Motor neuron (in vitro differentiated cells): ENCODE data around the gene MPND. TPM values are rescaled to one million over a fixed set of nuclear protein-coding genes. Genes with fewer than 3 reads are reported as not detected.

Source experiments
- ATAC-seq, 8 experiments: fragments of 200-7000 bp; cut with Tn5 transposase; replicated peaks in 6 of 8; 2 replicates each; pipeline ENCODE4 v1.8.0; 2021; ENCODE audit warnings: mild to moderate bottlenecking in 8 of 8, moderate library complexity in 8 of 8
- H3K27ac ChIP-seq, 2 donors: fragments of 250-450 bp; sonication (Bioruptor Pico); 2 replicates each; pipeline ENCODE4 v1.9.0; 2021; ENCODE audit warnings: antibody characterized with exemption in 2 of 2, mild to moderate bottlenecking in 2 of 2, moderate library complexity in 1 of 2
- H3K4me1 ChIP-seq, 2 donors: fragments of 250-450 bp; sonication (Bioruptor Pico); replicated peaks in 1 of 2; 2 replicates each; pipeline ENCODE4 v1.6.1; 2021; ENCODE audit warnings: antibody characterized with exemption in 2 of 2, mild to moderate bottlenecking in 2 of 2, moderate library complexity in 1 of 2
- H3K4me3 ChIP-seq, 5 donors: fragments of 250-450 bp; sonication (Bioruptor Pico); 2 replicates each; pipeline ENCODE4 v1.9.0; 2021; ENCODE audit warnings: antibody characterized with exemption in 5 of 5, mild to moderate bottlenecking in 5 of 5, moderate library complexity in 4 of 5
- WGBS, 10 experiments: fragments of 450-650 bp; shearing (Covaris generic); methylation state at CpG; one replicate each; pipeline ENCODE4 v1.0.0; 2022; 5-methylcytosine and 5-hydroxymethylcytosine counted together
- in situ Hi-C, 9 experiments: fragments of 400-800 bp; cut with MboI; loops; one replicate each; pipeline ENCODE4 v1.15.0; 2021; ENCODE audit warnings: low sequenced_read_pairs in 9 of 9, low pct_unique_long_range_greater_than_20kb in 2 of 9; ENCODE audit not compliant: unreplicated experiment in 9 of 9
- total RNA-seq, 8 experiments: library from RNA; unstranded; fragments of 300-600 nt; gene quantifications; 2 replicates each; pipeline versions ENCODE4 v1.2.3 to v1.2.4, GENCODE V29; 2022

Gene MPND
- total RNA-seq, 8 experiments from 2014 or later = 4.1 to 20.0 (median 13.2) TPM

DNA sequence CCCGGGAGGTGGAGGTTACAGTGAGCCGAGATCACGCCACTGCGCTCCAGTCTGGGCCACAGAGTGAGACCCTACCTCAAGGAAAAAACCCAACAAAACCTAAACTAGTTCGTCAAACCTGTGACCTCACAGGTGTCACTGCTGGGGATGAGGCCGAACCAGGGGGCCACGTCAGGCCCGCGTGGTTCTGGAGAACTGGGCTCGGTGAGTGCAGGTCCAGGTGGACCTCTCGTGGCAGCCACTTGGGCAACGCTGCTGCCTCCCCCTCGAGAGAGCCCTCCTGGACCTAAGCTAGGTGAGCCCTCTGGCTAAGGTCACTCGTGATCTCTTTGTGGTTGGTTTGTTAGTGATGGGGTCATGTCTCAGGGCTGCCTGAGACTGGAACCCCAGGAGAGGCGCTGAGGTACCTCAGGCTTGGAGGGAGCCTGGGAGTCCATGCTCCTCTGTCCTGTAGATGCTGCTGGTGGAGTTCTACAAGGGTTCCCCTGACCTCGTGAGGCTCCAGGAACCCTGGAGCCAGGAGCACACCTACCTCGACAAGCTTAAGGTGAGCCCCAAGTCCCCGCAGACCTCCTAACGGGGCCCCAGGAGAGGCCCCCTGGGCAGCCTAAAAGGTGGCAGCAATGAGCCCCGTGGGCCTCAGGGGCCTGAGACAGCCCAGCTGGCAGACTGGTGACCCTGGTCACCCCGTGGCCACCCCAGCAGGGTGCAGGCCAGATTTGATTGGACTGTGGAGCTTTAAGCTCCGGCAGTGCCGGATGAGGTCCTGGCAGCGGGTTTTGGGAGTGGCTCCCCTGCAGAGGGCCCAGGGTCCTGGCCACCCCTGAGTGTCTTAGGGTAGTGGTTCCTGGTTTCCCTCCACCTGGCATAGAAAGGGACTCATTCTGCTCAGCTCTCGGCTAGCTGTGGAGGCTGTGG, 15.6 kb downstream of the MPND start:
- no peak overlapping the region for H3K27ac ChIP-seq
- in situ Hi-C loops = no loop called here
- no peaks in the 10 kb centered on the region for H3K4me1 ChIP-seq
- H3K4me3 ChIP-seq = no peak overlapping the region
- peak in 1 of 8 experiments; percentile 3 for ATAC-seq
- WGBS, 10 experiments = 67 to 100% (median 92%) methylated on average over 1 to 6 of the region's 25 CpGs; no CpG with 5 or more reads in 4 of the 10 experiments

DNA sequence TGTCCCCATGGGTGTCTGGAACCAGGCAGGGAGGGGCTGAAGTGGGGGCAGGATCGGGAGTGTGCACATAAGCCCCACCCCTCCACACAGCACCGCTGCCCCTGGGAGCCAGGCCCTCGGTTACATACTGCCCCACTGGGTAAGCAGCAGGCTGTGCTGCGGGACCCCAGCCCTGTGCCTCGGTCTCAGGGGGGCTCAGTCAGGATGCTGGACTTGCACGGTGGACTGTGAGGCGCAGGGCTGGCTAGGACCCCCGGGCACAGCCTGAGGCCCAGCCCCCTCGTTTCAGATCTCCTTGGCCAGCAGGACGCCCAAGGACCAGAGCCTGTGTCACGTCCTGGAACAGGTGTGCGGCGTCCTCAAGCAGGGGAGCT, 16.3 kb downstream of the MPND start:
- H3K4me3 ChIP-seq = no peak overlapping the region
- 100% methylated on average over 1 to 3 of the region's 13 CpGs; no CpG with 5 or more reads in 7 of the 10 experiments for WGBS, 10 experiments
- in situ Hi-C loops = no loop called here
- no peak overlapping the region for H3K27ac ChIP-seq
- ATAC-seq = peak; percentile 2 to 21 (median 10)
- H3K4me1 ChIP-seq = no peaks in the 10 kb centered on the region

DNA sequence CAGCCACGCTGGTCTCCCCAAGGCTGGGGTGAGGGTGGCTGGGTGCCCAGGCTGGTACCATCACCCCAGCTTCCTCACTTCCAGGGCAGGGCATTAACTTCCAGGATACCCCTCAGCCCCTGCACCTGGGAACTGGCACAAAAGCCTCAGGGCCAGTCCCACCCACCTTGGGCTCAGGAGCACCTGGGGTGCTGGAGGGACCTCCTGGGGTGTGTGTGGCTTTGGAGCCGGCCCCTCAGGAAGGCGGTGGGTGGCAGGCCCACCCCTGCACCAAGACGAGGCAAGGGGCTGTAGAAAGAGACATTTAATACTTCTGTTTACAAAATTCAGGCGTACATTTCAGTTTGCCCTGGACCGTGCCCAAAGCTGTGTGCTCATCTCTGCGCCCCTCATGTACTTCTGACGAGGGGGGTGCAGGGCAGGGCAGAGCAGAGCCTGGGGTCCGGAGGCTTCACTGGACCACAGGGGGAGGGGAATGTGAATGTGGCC, 16.8 kb downstream of the MPND start:
- in situ Hi-C loops = no loop called here
- Histone ChIP-seq H3K27ac (no peak overlapping the region), H3K4me1 (no peaks in the 10 kb centered on the region), H3K4me3 (no peak overlapping the region)
- 70 to 100% (median 98%) methylated on average over 1 to 4 of the region's 9 CpGs; no CpG with 5 or more reads in 4 of the 10 experiments for WGBS, 10 experiments
- ATAC-seq = peak in 2 of 8 experiments; percentile 1 to 2

DNA sequence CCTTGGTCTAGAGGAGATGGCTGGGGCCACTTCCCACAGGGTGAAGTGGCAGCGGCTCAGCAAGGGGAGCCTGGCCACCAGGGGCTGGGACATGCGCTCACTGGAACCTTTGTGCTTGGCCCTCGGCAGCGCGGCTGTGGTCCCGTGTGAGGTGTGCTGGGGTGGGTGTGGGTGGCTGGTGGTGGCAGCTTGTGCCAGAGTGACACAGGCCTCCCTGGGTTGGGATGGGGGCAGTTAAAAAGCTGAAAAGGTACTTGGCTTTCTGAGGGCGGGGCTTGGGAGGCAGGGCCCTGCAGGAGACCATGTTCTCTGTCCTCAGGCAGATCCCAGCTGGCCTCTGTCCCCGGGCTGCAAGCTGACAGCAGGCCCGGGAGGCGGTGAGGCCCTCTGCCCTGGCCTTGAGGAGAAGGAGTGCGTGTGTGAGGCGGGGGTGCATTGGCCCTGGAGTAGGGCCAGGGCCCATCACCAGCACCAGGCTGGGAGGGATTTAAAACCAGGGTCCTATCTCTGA, 17.3 kb downstream of the MPND start:
- in situ Hi-C loops = no loop called here
- 40 to 74% methylated on average over 1 to 6 of the region's 12 CpGs; no CpG with 5 or more reads in 8 of the 10 experiments for WGBS, 10 experiments
- no peaks in the 10 kb centered on the region for H3K4me1 ChIP-seq
- no peak overlapping the region for H3K4me3 ChIP-seq
- peak overlapping the region; percentile 21 to 43 for H3K27ac ChIP-seq
- peak in 5 of 8 experiments; percentile 9 to 19 (median 16) for ATAC-seq

DNA sequence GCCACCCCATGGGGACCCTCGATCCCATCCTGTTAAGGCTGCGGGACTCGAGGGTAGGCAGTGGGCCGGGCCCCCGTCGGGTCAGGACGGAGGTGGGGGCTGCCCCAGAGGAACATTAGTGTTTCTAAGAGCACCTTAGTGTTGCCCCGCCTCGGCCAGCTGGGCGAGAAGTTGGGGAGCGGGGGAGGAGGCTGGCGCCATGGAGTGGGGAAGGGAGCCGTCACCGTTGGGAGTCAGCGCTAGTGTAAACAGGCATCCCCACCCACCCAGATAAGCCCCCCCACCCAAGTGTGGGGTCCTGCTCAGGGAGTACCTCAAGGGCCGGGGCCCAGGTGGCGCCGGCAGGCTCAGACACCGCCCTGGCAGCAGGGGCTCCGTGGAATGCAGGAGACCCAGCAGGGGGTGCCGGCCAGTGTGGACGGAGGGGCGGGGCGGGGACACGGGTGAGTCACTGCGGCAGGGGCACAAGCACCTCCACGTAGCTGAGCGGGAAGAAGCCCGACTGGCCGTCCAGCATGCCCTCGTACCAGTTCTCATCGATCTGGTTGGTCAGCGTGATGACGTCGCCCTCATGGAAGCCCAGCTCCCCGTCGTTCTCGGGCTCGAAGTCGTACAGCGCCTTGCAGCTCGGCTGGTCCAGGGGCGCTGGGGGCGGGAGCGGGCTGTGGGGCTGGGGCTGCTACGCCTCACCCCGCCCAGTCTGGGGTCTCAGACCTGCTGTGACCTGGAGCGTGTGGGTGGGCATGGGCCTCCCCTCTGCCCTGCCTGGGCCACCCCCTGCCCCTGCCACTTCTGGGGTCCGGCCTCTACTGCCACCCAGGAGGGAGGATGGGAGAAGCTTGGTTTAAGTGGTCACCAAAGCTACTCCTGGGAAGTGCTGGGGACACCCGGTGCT, 18.0 kb downstream of the MPND start:
- ATAC-seq = peak in 5 of 8 experiments; percentile 8 to 28 (median 16)
- H3K27ac ChIP-seq = peak overlapping the region in 1 of 2 donors; percentile 43
- 100% methylated on average over 1 of the region's 50 CpGs; no CpG with 5 or more reads in 8 of the 10 experiments for WGBS, 10 experiments
- no peak overlapping the region for H3K4me3 ChIP-seq
- in situ Hi-C loops = no loop called here
- no peaks in the 10 kb centered on the region for H3K4me1 ChIP-seq

DNA sequence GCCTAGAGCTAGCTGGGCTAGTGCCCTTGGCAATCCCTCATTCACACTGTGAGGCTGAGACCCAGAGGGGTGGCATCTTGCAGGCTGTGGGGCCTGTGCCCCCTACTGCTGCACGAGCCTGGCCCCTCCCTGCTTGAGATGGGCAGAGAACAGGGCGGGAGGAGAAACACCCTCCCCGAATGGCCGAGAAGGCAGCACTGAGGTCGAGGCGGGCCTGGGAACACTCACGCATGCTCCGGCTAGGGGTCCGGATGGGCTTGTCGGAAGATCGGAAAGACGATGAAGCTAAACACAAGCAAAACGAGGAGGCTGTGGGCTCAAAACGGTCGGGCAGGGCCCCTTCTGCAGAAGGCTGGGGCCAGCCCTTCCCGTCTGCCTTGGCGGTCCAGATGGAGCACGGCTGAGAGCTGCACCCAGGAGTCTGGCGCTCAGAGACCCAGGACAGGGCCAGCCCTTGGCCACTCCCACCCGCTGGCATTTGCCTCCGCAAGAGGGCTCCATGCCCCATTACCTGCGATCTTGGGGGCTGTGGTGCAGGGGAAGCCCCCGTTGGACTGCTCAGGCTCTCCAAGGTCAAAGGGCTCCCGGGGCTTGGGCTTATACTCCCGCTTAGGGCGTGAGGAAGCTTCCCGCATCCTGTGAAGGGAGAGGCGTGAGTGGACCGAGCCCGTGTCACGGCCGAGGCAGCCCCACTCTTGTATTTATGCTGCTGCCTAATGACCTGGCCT, 18.9 kb downstream of the MPND start:
- H3K4me3 ChIP-seq = no peak overlapping the region
- H3K4me1 ChIP-seq = no peaks in the 10 kb centered on the region
- WGBS, 10 experiments = 57 to 94% (median 88%) methylated on average over 1 to 18 of the region's 32 CpGs; no CpG with 5 or more reads in 4 of the 10 experiments
- ATAC-seq = peak in 2 of 8 experiments; percentile 3 to 4
- H3K27ac ChIP-seq = peak overlapping the region in 1 of 2 donors; percentile 37
- in situ Hi-C loops = no loop called here

DNA sequence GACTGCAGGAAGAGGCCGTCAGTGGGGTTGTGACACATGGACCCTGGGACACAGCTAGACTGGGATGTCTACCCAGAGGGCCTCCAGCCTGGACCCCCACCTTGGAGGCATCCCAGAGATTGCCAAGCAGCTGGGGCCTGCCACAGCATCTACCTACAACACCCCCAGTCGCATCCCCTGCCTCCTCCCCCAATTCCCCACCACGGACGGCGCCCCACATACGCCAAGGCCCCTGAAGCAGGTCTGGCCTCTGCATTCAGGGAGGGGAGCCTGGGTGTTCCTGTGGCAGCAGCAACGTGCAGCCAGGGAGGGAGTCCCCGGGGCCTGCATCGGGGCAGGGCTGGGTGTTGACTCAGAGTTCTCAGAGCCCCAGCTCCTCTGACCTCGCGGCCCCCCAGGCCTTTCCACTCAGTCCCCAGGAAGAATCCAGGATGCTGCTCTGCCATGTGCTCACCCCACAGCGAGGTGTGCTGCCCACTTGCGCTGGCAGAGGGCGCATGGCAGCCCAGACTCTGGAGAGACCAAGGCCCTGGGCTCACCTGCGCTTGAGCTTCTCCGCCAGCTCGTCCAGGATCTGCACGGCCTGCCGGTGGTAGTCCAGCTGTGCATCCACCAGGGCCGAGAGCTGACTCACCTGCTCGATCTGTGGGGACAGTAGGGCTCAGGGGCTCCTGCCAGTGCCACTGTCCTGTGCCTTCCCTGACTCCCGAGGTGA, 19.6 kb downstream of the MPND start:
- peak overlapping the region in 1 of 2 donors; percentile 24 for H3K27ac ChIP-seq
- ATAC-seq = peak in 3 of 8 experiments; percentile 3 to 11 (median 4)
- no peaks in the 10 kb centered on the region for H3K4me1 ChIP-seq
- in situ Hi-C loops = no loop called here
- H3K4me3 ChIP-seq = no peak overlapping the region
- 88% methylated on average over 3 of the region's 22 CpGs; no CpG with 5 or more reads in 9 of the 10 experiments for WGBS, 10 experiments

DNA sequence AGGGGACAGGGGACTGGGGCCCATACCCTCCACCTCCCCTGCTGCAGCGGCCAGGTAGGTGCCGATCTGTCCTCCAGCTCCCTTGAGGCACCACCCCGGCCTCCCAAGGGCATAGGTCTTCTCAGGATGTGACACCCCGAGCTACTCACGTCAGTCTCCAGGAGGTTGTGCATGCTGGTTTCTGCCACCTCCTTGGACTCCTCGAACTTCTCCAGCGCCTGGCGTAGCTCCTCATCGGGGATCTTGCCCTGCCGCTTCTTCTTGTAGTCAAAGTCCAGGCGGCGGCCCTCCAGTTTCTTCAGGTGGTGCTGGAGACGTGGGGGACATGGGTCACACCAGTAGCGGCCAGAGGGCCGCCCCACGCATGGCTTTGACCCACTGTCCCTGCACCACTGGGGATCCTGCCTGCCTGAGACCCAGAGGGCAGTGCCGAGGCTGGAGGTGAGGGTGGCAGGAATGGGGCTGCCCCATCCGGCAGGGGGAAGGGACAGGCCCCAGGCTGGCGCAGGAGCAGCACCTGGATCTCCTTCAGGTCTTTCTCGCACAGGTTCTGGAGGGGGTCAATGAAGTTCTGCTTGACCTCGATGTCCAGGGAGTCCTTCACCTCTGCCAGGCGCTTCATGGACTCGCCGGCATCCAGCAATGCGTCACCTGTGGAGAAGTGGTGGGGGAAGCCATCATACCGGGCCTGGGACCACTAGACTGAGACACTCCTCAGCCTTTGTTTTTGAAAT, 20.4 kb downstream of the MPND start:
- peaks cover 0 to 1% of the 10 kb centered on the region in 2 donors for H3K4me1 ChIP-seq
- in situ Hi-C loops = no loop called here
- no peak overlapping the region for H3K4me3 ChIP-seq
- H3K27ac ChIP-seq = peak overlapping the region in 1 of 2 donors; percentile 24
- no peak for ATAC-seq
- WGBS, 10 experiments = 80 to 100% (median 96%) methylated on average over 3 to 10 of the region's 26 CpGs; no CpG with 5 or more reads in 5 of the 10 experiments

DNA sequence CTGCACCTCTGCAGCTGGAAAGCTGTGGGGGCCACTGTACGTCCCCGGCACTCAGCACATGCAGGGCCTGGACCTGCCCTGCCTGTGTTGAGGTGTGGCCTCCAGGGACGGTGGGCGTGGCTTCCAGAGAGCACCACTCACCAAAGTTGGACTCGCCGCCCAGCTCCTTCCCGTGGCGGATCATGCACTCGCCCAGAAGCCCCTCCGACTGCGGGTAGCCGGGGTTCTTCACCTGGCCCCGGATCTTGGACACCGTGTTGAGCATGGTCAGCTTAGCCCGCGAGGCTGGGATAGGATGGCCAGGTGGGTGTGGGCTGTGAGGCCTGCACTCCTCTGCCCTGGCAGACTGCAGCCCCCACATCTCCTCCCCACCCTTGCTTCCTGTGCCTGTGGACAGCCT, 22.0 kb downstream of the MPND start:
- H3K4me1 ChIP-seq = peaks cover 14 to 17% of the 10 kb centered on the region in 2 donors
- in situ Hi-C loops = no loop called here
- WGBS, 10 experiments = 83 to 98% (median 90%) methylated on average over 4 to 8 of the region's 16 CpGs; no CpG with 5 or more reads in 7 of the 10 experiments
- no peak for ATAC-seq
- no peak overlapping the region for H3K4me3 ChIP-seq
- H3K27ac ChIP-seq = no peak overlapping the region

DNA sequence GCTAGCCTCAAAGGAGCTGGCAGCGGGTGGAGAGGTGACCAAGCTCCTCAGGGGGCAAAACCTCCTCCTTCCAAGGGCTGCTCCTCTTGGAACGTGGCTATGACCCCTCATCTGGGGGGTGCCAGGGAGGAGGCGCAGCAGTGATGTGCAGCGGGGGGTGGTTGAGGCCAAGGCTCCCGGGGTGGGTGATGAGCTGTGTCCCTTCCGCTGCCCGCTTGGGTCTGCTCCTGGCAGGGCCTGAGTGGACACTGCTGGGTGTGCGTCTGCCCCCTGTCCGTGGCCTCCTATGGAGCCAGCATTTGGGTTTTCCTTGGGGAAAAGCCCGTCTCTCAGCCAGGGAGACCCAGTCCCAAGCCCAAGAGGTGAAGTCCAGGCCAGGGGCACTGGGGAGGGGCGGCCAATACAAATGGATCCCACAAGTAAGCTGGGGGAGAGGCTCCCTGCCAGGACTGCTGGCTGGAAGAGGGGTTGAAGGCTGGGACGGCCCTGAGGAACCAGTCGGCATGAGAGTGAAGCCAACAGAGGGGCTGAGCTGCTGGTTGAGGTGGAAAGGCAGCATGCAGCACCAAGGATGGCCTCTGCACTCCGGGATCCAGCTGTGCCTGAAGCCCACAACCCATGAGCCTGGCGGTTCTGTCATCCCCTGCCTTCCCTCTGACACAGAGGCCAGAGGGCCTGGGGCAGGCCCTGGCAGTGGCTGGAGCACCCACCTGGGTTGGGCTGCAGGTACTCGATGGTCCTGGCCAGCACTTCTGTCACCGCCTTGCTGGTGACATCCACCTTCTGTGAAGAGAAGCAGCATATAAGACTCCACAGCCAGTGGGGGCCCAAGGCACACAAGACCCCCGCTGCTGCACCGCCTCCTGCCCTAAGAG, 22.7 kb downstream of the MPND start:
- peaks cover 15 to 19% of the 10 kb centered on the region in 2 donors for H3K4me1 ChIP-seq
- no peak overlapping the region for H3K4me3 ChIP-seq
- 100% methylated on average over 1 to 3 of the region's 19 CpGs; no CpG with 5 or more reads in 7 of the 10 experiments for WGBS, 10 experiments
- H3K27ac ChIP-seq = no peak overlapping the region
- ATAC-seq = no peak
- in situ Hi-C loops = no loop called here
